B cell (primary cell): ENCODE results near the gene COLEC12. TPM values are rescaled to one million over a fixed set of nuclear protein-coding genes. Genes with fewer than 3 reads are reported as not detected.

Experiments
- ATAC-seq: fragments of 200-7000 bp; cut with Tn5 transposase; one replicate; pipeline ENCODE4 v1.10.0; 2021; ENCODE audit warnings: low read depth, mild to moderate bottlenecking, moderate number of reproducible peaks, moderate library complexity
- CTCF ChIA-PET: fragments of 350-600 bp; sonication (Branson Sonifier 250); formaldehyde crosslinking; loops from one replicate; lab custom pipeline; 2021; ENCODE audit warnings: antibody characterized with exemption, inconsistent platforms; lab: Charles Lee
- POLR2A ChIA-PET: fragments of 350-600 bp; sonication (Branson Sonifier 250); formaldehyde crosslinking; loops from one replicate; lab custom pipeline; 2021; ENCODE audit warnings: antibody characterized with exemption; lab: Charles Lee
- DNase-seq: peaks from one replicate; pipeline ENCODE4 v3.0.0; 2013
- H2AFZ ChIP-seq: 2 replicates; pipeline ENCODE4 v1.6.1; 2012; ENCODE audit warnings: mild to moderate bottlenecking, low read depth, low read length; ENCODE audit not compliant: insufficient read depth, poor library complexity, severe bottlenecking
- H3K27ac ChIP-seq, 2 donors: 1 replicate in 1 of 2; 2 replicates in 1 of 2; pipeline ENCODE4 v1.5.1; 2012 to 2013; ENCODE audit warnings: low read length in 2 of 2, mild to moderate bottlenecking in 2 of 2, moderate library complexity in 1 of 2
- H3K27me3 ChIP-seq, 4 experiments: fragments of 200-600 bp in 1 of 4; sonication (generic) in 1 of 4; replicated peaks in 1 of 4; 1 replicate in 2 of 4; 2 replicates in 2 of 4; pipeline versions ENCODE4 v1.6.1 to v1.7.0; 2013 to 2016; ENCODE audit warnings: low read length in 3 of 4, mild to moderate bottlenecking in 2 of 4, mixed read lengths in 1 of 4, moderate library complexity in 1 of 4; ENCODE audit not compliant: insufficient read depth in 4 of 4, control insufficient read depth in 3 of 4; ENCODE audit errors: control extremely low read depth in 1 of 4
- H3K36me3 ChIP-seq, 2 experiments: replicated peaks in 1 of 2; 1 replicate in 1 of 2; 2 replicates in 1 of 2; pipeline versions ENCODE4 v1.6.1 to v1.7.1; 2013; ENCODE audit warnings: low read length in 1 of 2; ENCODE audit not compliant: insufficient read depth in 2 of 2, control insufficient read depth in 1 of 2; ENCODE audit errors: control extremely low read depth in 1 of 2, extremely low read depth in 1 of 2
- H3K4me1 ChIP-seq, 2 donors: fragments of 200-600 bp in 1 of 2; sonication (generic) in 1 of 2; 1 replicate in 1 of 2; 2 replicates in 1 of 2; pipeline versions ENCODE4 v1.5.1 to v1.6.1; 2013 to 2017; ENCODE audit warnings: low read length in 2 of 2; ENCODE audit not compliant: control insufficient read depth in 2 of 2, insufficient read depth in 2 of 2
- H3K4me2 ChIP-seq: replicated peaks from 2 replicates; pipeline ENCODE3; 2012; ENCODE audit warnings: mild to moderate bottlenecking, low read depth, low read length; ENCODE audit not compliant: poor library complexity, severe bottlenecking
- H3K4me3 ChIP-seq, 5 experiments: fragments of 200-600 bp in 1 of 5; sonication (generic) in 1 of 5; 1 replicate in 3 of 5; 2 replicates in 2 of 5; pipeline versions ENCODE4 v1.5.1 to v1.7.0; 2011 to 2016; ENCODE audit warnings: low read length in 4 of 5, mild to moderate bottlenecking in 4 of 5, low read depth in 2 of 5, control low read depth in 1 of 5, moderate library complexity in 1 of 5; ENCODE audit not compliant: insufficient read depth in 1 of 5; ENCODE audit errors: control extremely low read depth in 1 of 5, extremely low read depth in 1 of 5
- H3K79me2 ChIP-seq: fragments of 200-600 bp; sonication (generic); one replicate; pipeline ENCODE4 v1.6.0; 2016; ENCODE audit warnings: low read length; ENCODE audit not compliant: control insufficient read depth, insufficient read depth
- H3K9ac ChIP-seq: fragments of 200-600 bp; sonication (generic); 2 replicates; pipeline ENCODE4 v1.6.1; 2017; ENCODE audit warnings: mild to moderate bottlenecking, low read length, moderate library complexity
- H3K9me3 ChIP-seq, 3 donors: one replicate each; pipeline versions ENCODE4 v1.6.1 to v1.7.1; 2013; ENCODE audit warnings: low read length in 2 of 3; ENCODE audit not compliant: control insufficient read depth in 2 of 3, insufficient read depth in 1 of 3; ENCODE audit errors: control extremely low read depth in 1 of 3
- H4K20me1 ChIP-seq: 2 replicates; pipeline ENCODE4 v1.6.0; 2012; ENCODE audit warnings: mild to moderate bottlenecking, low read length; ENCODE audit not compliant: insufficient read depth, control insufficient read depth, poor library complexity, severe bottlenecking
- H3K27ac Mint-ChIP-seq: one replicate; pipeline ENCODE4 v1.8.0; 2021; ENCODE audit warnings: mixed read lengths
- H3K27me3 Mint-ChIP-seq: one replicate; pipeline ENCODE4 v1.8.0; 2021; ENCODE audit warnings: mixed read lengths
- H3K4me1 Mint-ChIP-seq: one replicate; pipeline ENCODE4 v1.8.0; 2021; ENCODE audit warnings: mixed read lengths
- H3K4me3 Mint-ChIP-seq: one replicate; pipeline ENCODE4 v1.8.0; 2021; ENCODE audit warnings: mixed read lengths
- H3K9me3 Mint-ChIP-seq: one replicate; pipeline ENCODE4 v1.8.0; 2022; ENCODE audit warnings: mixed read lengths; ENCODE audit not compliant: insufficient read depth
- EZH2 ChIP-seq: IDR thresholded peaks from 2 replicates; pipeline ENCODE4 v1.6.1; 2012; ENCODE audit warnings: borderline replicate concordance, low read depth, mild to moderate bottlenecking, moderate library complexity, low read length; ENCODE audit not compliant: insufficient read depth, poor library complexity, severe bottlenecking
- WGBS: methylation state at CpG from one replicate; pipeline ENCODE4 v1.1.5; 2013; ENCODE audit warnings: missing lambda C conversion rate; ENCODE audit not compliant: insufficient coverage; 5-methylcytosine and 5-hydroxymethylcytosine counted together
- intact Hi-C: fragments of 100-400 bp; cut with micrococcal nuclease; formaldehyde crosslinking; loops from one replicate; pipeline ENCODE4 v1.10.0; 2022
- polyA plus RNA-seq: library from polyadenylated mRNA; depleted of rRNA; stranded (reverse); fragments of >200 nt; gene quantifications from 2 replicates; pipeline ENCODE4 v1.2.3, GENCODE V29; 2012
- total RNA-seq, 2 donors: library from RNA; stranded (reverse); fragments of 120-200 nt in 1 of 2; gene quantifications; 1 replicate in 1 of 2; 2 replicates in 1 of 2; pipeline versions ENCODE4 v1.2.3 to v1.2.4, GENCODE V29; 2013 to 2022
- TF ChIP-seq, protein P1 (sequence below): fragments of 200-600 bp; IDR thresholded peaks from one replicate; pipeline ENCODE4 v1.8.0; 2022; ENCODE audit warnings: antibody characterized with exemption, mild to moderate bottlenecking

COLEC12 gene
- total and polyA plus RNA-seq, 2 donors (not counting 1 experiment from before 2014, with no cell fraction given), result not detected

DNA sequence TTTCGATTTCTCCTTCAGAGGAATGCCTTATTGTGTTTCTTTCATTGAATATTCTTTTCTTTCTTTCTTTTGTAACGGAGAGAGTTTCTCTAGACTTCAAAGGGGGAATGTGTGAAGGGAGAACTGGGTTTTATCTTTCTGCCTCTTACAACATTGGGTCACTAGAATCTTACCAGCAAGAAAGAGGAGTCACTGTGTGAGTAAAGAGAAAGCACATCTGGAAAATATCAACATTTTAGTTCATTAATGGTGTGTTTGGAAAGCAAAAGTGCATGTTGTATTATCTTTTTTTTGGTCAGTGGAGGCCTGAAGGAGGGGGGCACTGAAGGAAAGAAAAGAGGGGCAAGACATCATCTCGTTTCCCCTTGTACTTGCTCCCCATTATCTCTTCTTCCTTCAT is 146.0 kb downstream of the COLEC12 start:
- H3K4me1 Mint-ChIP-seq, result no peaks in the 10 kb centered on the region
- H3K27me3 ChIP-seq, result peaks cover 0 to 3% (median 0%) of the 10 kb centered on the region in 4 experiments
- no CpG with 5 or more reads among the region's 3 CpGs for WGBS

DNA sequence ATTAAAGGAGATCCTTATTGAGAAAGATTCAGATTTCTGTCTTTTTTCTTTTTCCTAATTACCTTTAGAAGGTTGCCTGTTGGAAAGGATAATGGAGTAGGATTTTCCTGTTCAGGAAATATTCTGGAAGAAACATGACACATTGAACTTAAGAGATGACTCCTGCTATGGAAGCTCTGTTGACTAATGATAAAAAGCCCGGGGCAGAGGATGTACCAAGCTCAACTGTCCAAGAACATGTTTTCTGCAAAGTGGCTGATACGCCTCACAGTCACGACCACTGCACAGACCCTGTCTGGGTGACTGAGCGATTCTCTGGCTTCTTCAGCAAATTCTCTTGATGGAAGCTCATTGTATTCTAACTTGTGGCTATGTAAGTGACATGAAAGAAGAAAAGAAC is 146.5 kb downstream of the COLEC12 start:
- ChIA-PET POLR2A (no interaction called here), CTCF (no interaction called here)
- no peak for TF ChIP-seq EZH2
- TF ChIP-seq, protein P1, sequence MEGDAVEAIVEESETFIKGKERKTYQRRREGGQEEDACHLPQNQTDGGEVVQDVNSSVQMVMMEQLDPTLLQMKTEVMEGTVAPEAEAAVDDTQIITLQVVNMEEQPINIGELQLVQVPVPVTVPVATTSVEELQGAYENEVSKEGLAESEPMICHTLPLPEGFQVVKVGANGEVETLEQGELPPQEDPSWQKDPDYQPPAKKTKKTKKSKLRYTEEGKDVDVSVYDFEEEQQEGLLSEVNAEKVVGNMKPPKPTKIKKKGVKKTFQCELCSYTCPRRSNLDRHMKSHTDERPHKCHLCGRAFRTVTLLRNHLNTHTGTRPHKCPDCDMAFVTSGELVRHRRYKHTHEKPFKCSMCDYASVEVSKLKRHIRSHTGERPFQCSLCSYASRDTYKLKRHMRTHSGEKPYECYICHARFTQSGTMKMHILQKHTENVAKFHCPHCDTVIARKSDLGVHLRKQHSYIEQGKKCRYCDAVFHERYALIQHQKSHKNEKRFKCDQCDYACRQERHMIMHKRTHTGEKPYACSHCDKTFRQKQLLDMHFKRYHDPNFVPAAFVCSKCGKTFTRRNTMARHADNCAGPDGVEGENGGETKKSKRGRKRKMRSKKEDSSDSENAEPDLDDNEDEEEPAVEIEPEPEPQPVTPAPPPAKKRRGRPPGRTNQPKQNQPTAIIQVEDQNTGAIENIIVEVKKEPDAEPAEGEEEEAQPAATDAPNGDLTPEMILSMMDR, result no peak
- Histone ChIP-seq H3K9ac (no peak overlapping the region), H4K20me1 (no peaks in the 10 kb centered on the region), H2AFZ (no peak overlapping the region), H3K9me3 (no peaks in the 10 kb centered on the region), H3K27ac (no peak overlapping the region), H3K4me2 (no peak overlapping the region), H3K36me3 (no peaks in the 10 kb centered on the region), H3K4me3 (no peak overlapping the region), H3K27me3 (peaks cover 0 to 3% (median 0%) of the 10 kb centered on the region in 4 experiments), H3K4me1 (no peaks in the 10 kb centered on the region), H3K79me2 (no peaks in the 10 kb centered on the region)
- 80% methylated on average over 4 of the region's 4 CpGs for WGBS
- no peaks in the 10 kb centered on the region for H3K9me3 Mint-ChIP-seq
- ATAC-seq (no peak), DNase-seq (no peak)
- H3K4me3 Mint-ChIP-seq, result no peak overlapping the region
- H3K4me1 Mint-ChIP-seq, result no peaks in the 10 kb centered on the region
- H3K27me3 Mint-ChIP-seq, result peaks cover 29% of the 10 kb centered on the region
- no peak overlapping the region for H3K27ac Mint-ChIP-seq
- intact Hi-C loops, result no loop called here

More for the DNA sequence above, 146.0 kb downstream of the COLEC12 start:
- Histone ChIP-seq H4K20me1 (no peaks in the 10 kb centered on the region), H3K36me3 (no peaks in the 10 kb centered on the region), H3K4me1 (peaks cover 0 to 2% of the 10 kb centered on the region in 2 donors), H3K9ac (no peak overlapping the region), H3K9me3 (no peaks in the 10 kb centered on the region), H2AFZ (no peak overlapping the region), H3K4me2 (no peak overlapping the region), H3K27ac (no peak overlapping the region), H3K4me3 (no peak overlapping the region), H3K79me2 (no peaks in the 10 kb centered on the region)
- no peak for DNase-seq
- CTCF ChIA-PET, result no interaction called here
- Mint-ChIP-seq H3K4me3 (no peak overlapping the region), H3K27me3 (peaks cover 29% of the 10 kb centered on the region), H3K27ac (no peak overlapping the region), H3K9me3 (no peaks in the 10 kb centered on the region)
- TF ChIP-seq EZH2, result no peak
- TF ChIP-seq, protein P1, result no peak
- no peak for ATAC-seq
- POLR2A ChIA-PET, result no interaction called here
- intact Hi-C loops, result no loop called here
